SU-DHL-6 (cell line): ENCODE measurements around the gene FAM124B.

Experiments
- H2AFZ ChIP-seq: fragments of 200-600 bp; sonication (generic); 2 replicates; pipeline ENCODE4 v1.6.1; 2014; ENCODE audit warnings: low read depth, mild to moderate bottlenecking, moderate library complexity, mixed read lengths, antibody characterized with exemption, low read length; ENCODE audit not compliant: severe bottlenecking
- H3F3A ChIP-seq: fragments of 200-600 bp; shearing (Covaris generic); 2 replicates; pipeline ENCODE4 v1.6.0; 2016; ENCODE audit warnings: antibody characterized with exemption, mild to moderate bottlenecking; ENCODE audit not compliant: insufficient read depth
- H3K27ac ChIP-seq: fragments of 200-600 bp; sonication (generic); 2 replicates; pipeline ENCODE4 v1.5.1; 2016; ENCODE audit warnings: low read depth, mild to moderate bottlenecking, low read length, moderate library complexity, mixed read lengths
- H3K27me3 ChIP-seq: fragments of 200-600 bp; sonication (generic), shearing (Covaris generic); 2 replicates; pipeline ENCODE4 v1.6.0; 2014; ENCODE audit warnings: mild to moderate bottlenecking, low read length
- H3K36me3 ChIP-seq: fragments of 200-600 bp; sonication (generic); 2 replicates; pipeline ENCODE4 v1.6.1; 2014; ENCODE audit warnings: mild to moderate bottlenecking, low read length, mixed read lengths
- H3K4me2 ChIP-seq: fragments of 300-600, 200-600 bp; shearing (Covaris generic), sonication (generic); 2 replicates; pipeline ENCODE4 v1.6.0; 2014; ENCODE audit warnings: low read length, low read depth, mild to moderate bottlenecking; ENCODE audit not compliant: poor library complexity, severe bottlenecking
- H3K4me3 ChIP-seq: fragments of 200-600 bp; sonication (generic); 2 replicates; pipeline ENCODE4 v1.5.1; 2014; ENCODE audit warnings: antibody characterized with exemption, low read length, mild to moderate bottlenecking, mixed read lengths; ENCODE audit not compliant: insufficient read depth, poor library complexity, severe bottlenecking
- H3K79me2 ChIP-seq: fragments of 200-600 bp; sonication (generic); 2 replicates; pipeline ENCODE4 v1.6.1; 2014; ENCODE audit warnings: mild to moderate bottlenecking, low read length, moderate library complexity; ENCODE audit not compliant: insufficient read depth
- H3K9ac ChIP-seq: fragments of 200-600 bp; sonication (generic); 2 replicates; pipeline ENCODE4 v1.7.0; 2014; ENCODE audit warnings: mild to moderate bottlenecking, low read length
- H3K9me2 ChIP-seq: fragments of 200-600 bp; sonication (generic); replicated peaks from 2 replicates; pipeline ENCODE4 v1.6.1; 2014; ENCODE audit warnings: low read length; ENCODE audit not compliant: insufficient read depth
- H3K9me3 ChIP-seq: fragments of 200-600 bp; sonication (generic); 2 replicates; pipeline ENCODE4 v1.6.1; 2014; ENCODE audit warnings: low read length, mixed read lengths; ENCODE audit not compliant: insufficient read depth
- H4K20me1 ChIP-seq: fragments of 200-600 bp; sonication (generic); 2 replicates; pipeline ENCODE4 v1.6.1; 2014; ENCODE audit warnings: low read depth, mild to moderate bottlenecking, antibody characterized with exemption, low read length, moderate library complexity, mixed read lengths
- EZH2phosphoT487 ChIP-seq: fragments of 200-600 bp; sonication (generic), shearing (Covaris generic); conservative IDR thresholded peaks from 2 replicates; pipeline ENCODE4 v1.6.1; 2018; ENCODE audit warnings: mild to moderate bottlenecking, antibody characterized with exemption, low read length, moderate library complexity, mixed read lengths
- TF ChIP-seq, protein P1 (sequence below): fragments of 200-600 bp; sonication (generic); IDR thresholded peaks from one replicate; pipeline ENCODE4 v1.5.1; 2017; ENCODE audit warnings: antibody characterized with exemption, mild to moderate bottlenecking, low read length, moderate library complexity; ENCODE audit not compliant: insufficient read depth, poor library complexity, severe bottlenecking

FAM124B gene

DNA sequence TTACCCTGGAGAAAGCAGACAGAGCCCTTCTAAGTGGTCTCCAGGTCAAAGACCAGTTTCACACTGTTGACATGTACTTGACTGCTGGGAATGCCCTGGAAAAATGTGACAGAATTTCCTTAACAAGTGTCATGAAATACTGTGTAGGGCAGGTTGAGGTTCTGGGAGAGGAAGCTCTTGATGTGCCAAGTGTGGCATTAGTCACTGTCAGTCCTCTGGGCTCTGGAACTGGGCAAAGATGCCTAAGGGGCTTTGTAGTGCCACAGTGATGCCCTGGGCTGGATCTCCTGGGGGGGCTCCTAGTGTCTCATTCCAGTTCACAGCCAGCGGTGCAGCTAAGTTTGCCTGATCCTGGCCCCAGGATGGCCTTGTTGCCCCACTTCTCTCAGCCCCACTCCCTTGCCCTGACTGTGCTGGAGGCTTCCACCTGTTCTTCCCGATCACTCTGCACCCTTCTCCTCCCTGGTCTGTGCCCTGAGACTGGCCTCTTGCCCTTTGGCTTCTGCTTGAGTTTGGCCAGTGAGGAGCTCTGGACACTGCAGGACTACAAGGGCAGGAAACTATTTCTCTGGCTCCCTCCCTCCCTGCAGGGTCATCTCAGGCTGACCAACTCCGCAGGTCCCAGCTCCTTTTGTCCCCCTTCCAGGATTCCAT lies 27.0 kb upstream of the FAM124B start:
- no peak overlapping the region for H3K9ac ChIP-seq
- no peaks in the 10 kb centered on the region for H3K9me2 ChIP-seq
- TF ChIP-seq, protein P1, sequence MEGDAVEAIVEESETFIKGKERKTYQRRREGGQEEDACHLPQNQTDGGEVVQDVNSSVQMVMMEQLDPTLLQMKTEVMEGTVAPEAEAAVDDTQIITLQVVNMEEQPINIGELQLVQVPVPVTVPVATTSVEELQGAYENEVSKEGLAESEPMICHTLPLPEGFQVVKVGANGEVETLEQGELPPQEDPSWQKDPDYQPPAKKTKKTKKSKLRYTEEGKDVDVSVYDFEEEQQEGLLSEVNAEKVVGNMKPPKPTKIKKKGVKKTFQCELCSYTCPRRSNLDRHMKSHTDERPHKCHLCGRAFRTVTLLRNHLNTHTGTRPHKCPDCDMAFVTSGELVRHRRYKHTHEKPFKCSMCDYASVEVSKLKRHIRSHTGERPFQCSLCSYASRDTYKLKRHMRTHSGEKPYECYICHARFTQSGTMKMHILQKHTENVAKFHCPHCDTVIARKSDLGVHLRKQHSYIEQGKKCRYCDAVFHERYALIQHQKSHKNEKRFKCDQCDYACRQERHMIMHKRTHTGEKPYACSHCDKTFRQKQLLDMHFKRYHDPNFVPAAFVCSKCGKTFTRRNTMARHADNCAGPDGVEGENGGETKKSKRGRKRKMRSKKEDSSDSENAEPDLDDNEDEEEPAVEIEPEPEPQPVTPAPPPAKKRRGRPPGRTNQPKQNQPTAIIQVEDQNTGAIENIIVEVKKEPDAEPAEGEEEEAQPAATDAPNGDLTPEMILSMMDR = no peak
- TF ChIP-seq EZH2phosphoT487 = no peak
- no peaks in the 10 kb centered on the region for H3K79me2 ChIP-seq
- no peak overlapping the region for H3K4me3 ChIP-seq
- H3K36me3 ChIP-seq = no peaks in the 10 kb centered on the region
- H3K27ac ChIP-seq = no peak overlapping the region
- H3F3A ChIP-seq = no peaks in the 10 kb centered on the region
- no peak overlapping the region for H2AFZ ChIP-seq
- no peaks in the 10 kb centered on the region for H4K20me1 ChIP-seq
- H3K4me2 ChIP-seq = no peak overlapping the region
- no peaks in the 10 kb centered on the region for H3K9me3 ChIP-seq
- no peaks in the 10 kb centered on the region for H3K27me3 ChIP-seq

DNA sequence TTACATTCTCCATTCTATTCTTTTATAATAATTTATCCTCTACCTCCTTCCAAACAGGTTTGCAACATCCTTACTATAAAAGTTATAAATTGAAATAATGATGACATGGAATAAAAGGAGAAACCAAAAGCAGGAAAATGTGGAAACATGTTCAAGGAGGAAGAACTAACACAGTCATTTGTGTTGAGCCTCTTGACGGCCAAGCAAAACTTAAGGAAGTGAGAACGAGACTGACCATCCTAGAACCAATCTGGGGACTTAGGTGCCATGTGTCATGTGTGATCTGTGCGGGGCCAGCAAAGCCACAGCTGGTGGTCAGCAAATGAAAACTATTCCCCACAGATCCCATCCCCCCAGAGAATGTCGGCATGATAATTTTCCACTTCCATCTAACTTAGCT lies 25.6 kb upstream of the FAM124B start:
- H3F3A ChIP-seq = no peaks in the 10 kb centered on the region
- H3K27me3 ChIP-seq = no peaks in the 10 kb centered on the region
- H3K79me2 ChIP-seq = no peaks in the 10 kb centered on the region
- no peak overlapping the region for H3K9ac ChIP-seq
- H3K4me2 ChIP-seq = no peak overlapping the region
- no peaks in the 10 kb centered on the region for H3K9me2 ChIP-seq
- no peaks in the 10 kb centered on the region for H4K20me1 ChIP-seq
- TF ChIP-seq, protein P1 = no peak
- no peak for TF ChIP-seq EZH2phosphoT487
- H3K4me3 ChIP-seq = no peak overlapping the region
- no peak overlapping the region for H3K27ac ChIP-seq
- no peak overlapping the region for H2AFZ ChIP-seq
- H3K36me3 ChIP-seq = no peaks in the 10 kb centered on the region
- no peaks in the 10 kb centered on the region for H3K9me3 ChIP-seq

DNA sequence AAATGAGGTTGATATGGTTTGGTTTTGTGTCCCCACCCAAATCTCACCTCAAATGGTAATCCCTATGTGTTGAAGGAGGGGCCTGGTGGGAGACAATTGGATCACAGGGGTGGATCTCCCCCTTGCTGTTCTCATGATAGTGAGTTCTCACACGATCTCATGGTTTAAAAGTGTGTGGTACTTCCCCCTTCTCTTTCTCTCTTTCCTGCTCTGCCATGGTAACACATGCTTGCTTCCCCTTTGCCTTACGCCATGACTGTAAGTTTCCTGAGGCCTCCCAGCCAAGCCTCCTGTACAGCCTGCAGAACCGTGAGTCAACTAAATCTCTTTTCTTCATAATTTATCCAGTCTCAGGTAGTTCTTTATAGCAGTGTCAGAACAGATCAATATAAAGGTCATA lies 24.7 kb upstream of the FAM124B start:
- no peaks in the 10 kb centered on the region for H3F3A ChIP-seq

More for the DNA sequence above, 24.7 kb upstream of the FAM124B start:
- Histone ChIP-seq H3K9ac (no peak overlapping the region), H3K27ac (no peak overlapping the region), H3K27me3 (no peaks in the 10 kb centered on the region), H3K4me3 (no peak overlapping the region), H3K9me3 (no peaks in the 10 kb centered on the region), H4K20me1 (no peaks in the 10 kb centered on the region), H3K9me2 (no peaks in the 10 kb centered on the region), H2AFZ (no peak overlapping the region), H3K4me2 (no peak overlapping the region), H3K79me2 (no peaks in the 10 kb centered on the region), H3K36me3 (no peaks in the 10 kb centered on the region)
- TF ChIP-seq, protein P1 = no peak
- no peak for TF ChIP-seq EZH2phosphoT487
